Stomach smooth muscle (tissue), 2 donors: ENCODE measurements around the gene CEP128.

Experiments
- H3K27ac ChIP-seq: one replicate; pipeline ENCODE4 v1.7.0; 2013; ENCODE audit warnings: mild to moderate bottlenecking, low read length, inconsistent platforms
- H3K27me3 ChIP-seq, 2 donors: one replicate each; pipeline ENCODE4 v1.7.0; 2013; ENCODE audit warnings: low read length in 2 of 2; ENCODE audit not compliant: insufficient read depth in 2 of 2, control insufficient read depth in 1 of 2
- H3K36me3 ChIP-seq, 2 donors: one replicate each; pipeline ENCODE4 v1.7.0; 2013; ENCODE audit warnings: low read length in 2 of 2; ENCODE audit not compliant: control insufficient read depth in 2 of 2, insufficient read depth in 2 of 2
- H3K4me1 ChIP-seq: one replicate; pipeline ENCODE4 v1.7.0; 2013; ENCODE audit warnings: low read length; ENCODE audit not compliant: control insufficient read depth, insufficient read depth
- H3K4me3 ChIP-seq, 2 donors: one replicate each; pipeline ENCODE4 v1.7.0; 2013; ENCODE audit warnings: low read length in 2 of 2
- H3K9ac ChIP-seq, 2 donors: one replicate each; pipeline ENCODE4 v1.7.0; 2013; ENCODE audit warnings: low read length in 2 of 2, mild to moderate bottlenecking in 1 of 2
- H3K9me3 ChIP-seq, 2 donors: one replicate each; pipeline ENCODE4 v1.7.0; 2013; ENCODE audit warnings: low read length in 2 of 2; ENCODE audit not compliant: control insufficient read depth in 2 of 2
- donor health status: healthy.
- donor health status: Pancreatic carcinoma.

Gene CEP128

GRCh38 chr14:80620434-80620833 lies 321.1 kb downstream of the CEP128 start:
- Histone ChIP-seq H3K27ac (no peak overlapping the region), H3K36me3 (no peaks in the 10 kb centered on the region), H3K9ac (no peak overlapping the region), H3K27me3 (no peaks in the 10 kb centered on the region), H3K4me1 (no peaks in the 10 kb centered on the region), H3K9me3 (no peaks in the 10 kb centered on the region), H3K4me3 (no peak overlapping the region)

DNA sequence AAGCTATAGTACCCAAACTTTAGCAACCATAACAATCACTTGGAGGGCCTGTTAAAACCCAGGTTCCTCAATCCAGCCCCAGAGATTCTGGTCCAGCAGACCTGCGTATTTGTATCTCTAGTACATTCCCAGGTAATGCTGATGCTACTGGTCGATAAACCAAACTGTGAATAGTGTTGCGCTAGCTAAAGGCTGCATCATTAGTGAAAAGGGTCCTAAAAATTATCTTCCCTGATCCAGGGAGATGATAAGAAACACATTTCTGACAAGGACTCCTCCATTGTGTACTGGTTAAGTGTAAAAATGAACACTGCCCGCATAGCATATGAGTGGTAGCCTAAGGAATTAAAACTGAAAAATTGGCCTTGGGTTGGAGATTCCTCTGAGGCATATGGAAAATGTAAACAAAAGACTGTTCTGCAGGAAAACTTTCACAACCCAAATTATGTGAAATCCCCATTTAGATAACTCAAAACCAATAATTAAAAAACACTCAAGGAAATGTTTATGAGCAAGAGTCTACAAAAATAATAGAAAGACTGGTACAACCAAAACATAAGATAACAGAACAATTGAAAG lies 322.7 kb downstream of the CEP128 start:
- Histone ChIP-seq H3K4me3 (no peak overlapping the region), H3K27ac (no peak overlapping the region), H3K27me3 (no peaks in the 10 kb centered on the region), H3K4me1 (no peaks in the 10 kb centered on the region), H3K9me3 (no peaks in the 10 kb centered on the region), H3K9ac (no peak overlapping the region), H3K36me3 (no peaks in the 10 kb centered on the region)

- Histone ChIP-seq H3K27ac (no peak overlapping the region), H3K9me3 (no peaks in the 10 kb centered on the region), H3K27me3 (no peaks in the 10 kb centered on the region), H3K9ac (no peak overlapping the region), H3K36me3 (no peaks in the 10 kb centered on the region), H3K4me1 (no peaks in the 10 kb centered on the region), H3K4me3 (no peak overlapping the region)
Measured at GRCh38 chr14:80615831-80616230, 325.7 kb downstream of the CEP128 start.

- no peak overlapping the region for H3K4me3 ChIP-seq
- no peaks in the 10 kb centered on the region for H3K27me3 ChIP-seq
- H3K4me1 ChIP-seq, result no peaks in the 10 kb centered on the region
- H3K36me3 ChIP-seq, result no peaks in the 10 kb centered on the region
- H3K27ac ChIP-seq, result no peak overlapping the region
- no peaks in the 10 kb centered on the region for H3K9me3 ChIP-seq
- no peak overlapping the region for H3K9ac ChIP-seq
Measured at GRCh38 chr14:80609055-80609454, 332.5 kb downstream of the CEP128 start.

DNA sequence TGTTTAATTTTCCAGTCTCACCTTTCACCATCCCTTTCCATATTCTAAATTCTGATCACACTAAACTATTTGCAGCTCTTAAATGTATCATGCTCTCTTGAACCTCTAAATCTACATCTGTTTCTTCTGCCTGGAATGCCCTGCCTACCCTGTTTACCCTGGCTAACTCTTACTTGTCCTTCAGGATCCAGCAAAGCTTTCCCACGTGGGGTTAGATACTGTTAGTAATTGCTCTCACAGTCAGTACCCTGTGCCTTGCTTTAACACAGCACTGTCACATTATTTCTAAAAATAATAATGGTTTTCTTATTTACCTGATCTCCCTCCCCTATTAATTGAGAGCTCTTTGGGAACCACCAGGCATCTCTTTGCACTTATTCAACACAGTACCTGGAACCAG lies 333.0 kb downstream of the CEP128 start:
- no peak overlapping the region for H3K9ac ChIP-seq
- H3K36me3 ChIP-seq, result no peaks in the 10 kb centered on the region
- no peaks in the 10 kb centered on the region for H3K4me1 ChIP-seq
- no peaks in the 10 kb centered on the region for H3K9me3 ChIP-seq
- no peak overlapping the region for H3K4me3 ChIP-seq
- H3K27me3 ChIP-seq, result no peaks in the 10 kb centered on the region
- no peak overlapping the region for H3K27ac ChIP-seq

- Histone ChIP-seq H3K4me1 (no peaks in the 10 kb centered on the region), H3K9me3 (no peaks in the 10 kb centered on the region), H3K27ac (no peak overlapping the region), H3K4me3 (no peak overlapping the region), H3K9ac (no peak overlapping the region), H3K27me3 (no peaks in the 10 kb centered on the region), H3K36me3 (no peaks in the 10 kb centered on the region)
Measured at GRCh38 chr14:80607430-80608190, 333.9 kb downstream of the CEP128 start.

DNA sequence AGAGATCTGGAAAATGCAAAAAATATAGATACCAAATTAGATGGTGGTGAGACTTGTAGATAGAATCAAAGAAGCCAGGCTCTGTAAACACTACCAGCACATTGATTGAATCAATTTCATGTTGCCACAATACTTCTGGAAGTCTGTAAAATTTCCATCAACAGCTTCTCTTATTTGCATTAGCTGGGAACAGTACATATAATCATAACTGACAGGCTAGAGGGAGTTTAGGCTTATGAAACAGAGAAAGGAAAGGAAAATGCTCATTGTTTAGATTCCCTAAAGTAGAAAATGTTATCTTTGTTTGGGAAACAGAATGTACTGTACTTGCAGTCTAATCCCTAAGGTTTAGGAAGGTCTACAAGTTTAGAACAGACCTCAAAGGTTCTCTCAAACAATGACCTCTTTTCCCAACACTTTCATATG lies 335.2 kb downstream of the CEP128 start:
- Histone ChIP-seq H3K9me3 (no peaks in the 10 kb centered on the region), H3K36me3 (no peaks in the 10 kb centered on the region), H3K9ac (no peak overlapping the region), H3K27me3 (no peaks in the 10 kb centered on the region), H3K4me3 (no peak overlapping the region), H3K27ac (no peak overlapping the region), H3K4me1 (no peaks in the 10 kb centered on the region)

- Histone ChIP-seq H3K4me3 (no peak overlapping the region), H3K27me3 (no peaks in the 10 kb centered on the region), H3K27ac (no peak overlapping the region), H3K9ac (no peak overlapping the region), H3K9me3 (no peaks in the 10 kb centered on the region), H3K36me3 (no peaks in the 10 kb centered on the region), H3K4me1 (no peaks in the 10 kb centered on the region)
Measured at GRCh38 chr14:80605536-80605935, 336.0 kb downstream of the CEP128 start.

- H3K27ac ChIP-seq, result no peak overlapping the region
- H3K9me3 ChIP-seq, result no peaks in the 10 kb centered on the region
- H3K36me3 ChIP-seq, result no peaks in the 10 kb centered on the region
- H3K4me3 ChIP-seq, result no peak overlapping the region
- no peaks in the 10 kb centered on the region for H3K4me1 ChIP-seq
- H3K27me3 ChIP-seq, result no peaks in the 10 kb centered on the region
- no peak overlapping the region for H3K9ac ChIP-seq
Measured at GRCh38 chr14:80602946-80603345, 338.6 kb downstream of the CEP128 start.

GRCh38 chr14:80587096-80587724 lies 354.3 kb downstream of the CEP128 start:
- Histone ChIP-seq H3K4me1 (no peaks in the 10 kb centered on the region), H3K4me3 (no peak overlapping the region), H3K36me3 (no peaks in the 10 kb centered on the region), H3K9me3 (no peaks in the 10 kb centered on the region), H3K9ac (no peak overlapping the region), H3K27me3 (no peaks in the 10 kb centered on the region), H3K27ac (no peak overlapping the region)

DNA sequence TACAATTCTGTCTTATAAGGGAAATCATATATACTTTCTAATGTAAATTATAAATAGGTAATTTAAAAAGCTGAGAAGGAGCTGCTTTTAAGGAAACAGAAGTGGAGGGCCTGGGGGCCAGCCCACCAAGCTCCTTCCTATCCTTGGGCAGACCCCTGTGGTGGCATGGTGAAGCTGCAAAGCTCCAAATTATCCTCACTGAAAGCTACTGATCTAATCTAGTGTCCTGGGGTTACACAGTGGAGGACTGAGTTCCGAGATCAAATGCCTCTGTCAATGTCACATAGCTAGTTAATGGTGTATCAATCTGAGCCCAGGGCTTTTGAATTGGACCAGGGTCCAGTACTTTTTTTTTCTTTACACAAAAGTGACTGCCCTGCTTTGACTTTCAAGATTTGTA lies 355.4 kb downstream of the CEP128 start:
- Histone ChIP-seq H3K27me3 (no peaks in the 10 kb centered on the region), H3K9me3 (no peaks in the 10 kb centered on the region), H3K27ac (no peak overlapping the region), H3K36me3 (no peaks in the 10 kb centered on the region), H3K4me1 (no peaks in the 10 kb centered on the region), H3K4me3 (no peak overlapping the region), H3K9ac (no peak overlapping the region)
